Measurements from ENCODE around the gene ERBB4.

The ERBB4 gene

DNA sequence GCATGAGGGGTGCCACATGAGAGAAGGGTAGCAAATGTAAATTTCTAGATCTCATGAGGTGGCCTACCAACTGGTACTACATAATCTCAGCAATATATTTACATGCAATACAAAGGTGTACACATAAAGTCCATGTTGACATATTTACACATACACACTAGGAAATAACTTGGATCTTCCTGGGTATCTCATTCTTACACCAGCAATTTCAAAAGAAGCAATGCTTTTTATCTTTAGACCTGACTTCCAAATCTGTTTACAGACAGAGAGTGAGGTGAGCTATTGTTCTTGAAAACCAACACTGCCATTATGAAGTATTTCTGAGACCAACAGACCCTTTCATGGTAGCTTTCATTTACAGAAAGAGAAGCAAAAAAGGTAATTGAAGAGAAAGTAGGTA lies 184.2 kb downstream of the ERBB4 start:
- Histone ChIP-seq H3K27ac (ENCODE audit: low read length) (no peak overlapping the region), H3K9me3 (ENCODE audit: control insufficient read depth, low read depth, low read length) (no peaks in the 10 kb centered on the region), H3K4me1 (ENCODE audit: control insufficient read depth, low read depth, low read length) (no peaks in the 10 kb centered on the region), H3K4me3 (ENCODE audit: low read length) (no peak overlapping the region), H3K9ac (ENCODE audit: low read length) (no peak overlapping the region), H3K36me3 (ENCODE audit: control insufficient read depth, low read depth, low read length) (no peaks in the 10 kb centered on the region), H3K27me3 (ENCODE audit: control insufficient read depth, insufficient read depth, low read length) (no peaks in the 10 kb centered on the region)

GRCh38 chr2:212348501-212348900 lies 190.1 kb downstream of the ERBB4 start:
- Histone ChIP-seq H3K9me3 (ENCODE audit: control insufficient read depth, low read depth, low read length) (no peaks in the 10 kb centered on the region), H3K27ac (ENCODE audit: low read length) (no peak overlapping the region), H3K4me1 (ENCODE audit: control insufficient read depth, low read depth, low read length) (no peaks in the 10 kb centered on the region), H3K4me3 (ENCODE audit: low read length) (no peak overlapping the region), H3K27me3 (ENCODE audit: control insufficient read depth, insufficient read depth, low read length) (no peaks in the 10 kb centered on the region), H3K36me3 (ENCODE audit: control insufficient read depth, low read depth, low read length) (no peaks in the 10 kb centered on the region), H3K9ac (ENCODE audit: low read length) (no peak overlapping the region)

DNA sequence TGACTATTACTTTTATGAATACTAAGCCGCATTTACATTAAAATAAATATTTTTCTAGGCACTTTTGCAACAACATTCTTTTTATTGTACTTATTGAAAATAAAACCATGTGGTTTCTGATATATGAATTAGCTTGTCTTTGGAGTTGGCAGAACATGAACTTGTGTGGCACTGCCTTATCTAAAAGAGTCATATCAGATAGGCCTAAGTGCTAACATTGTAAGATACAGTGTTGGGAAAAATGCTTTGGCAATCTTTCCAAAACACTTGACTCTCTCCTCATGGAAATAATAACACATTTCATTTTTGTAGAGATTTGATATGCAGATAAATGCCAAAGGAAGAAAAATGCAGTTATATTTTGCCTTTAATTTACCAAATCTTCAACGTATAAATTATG lies 191.7 kb downstream of the ERBB4 start:
- Histone ChIP-seq H3K4me1 (ENCODE audit: control insufficient read depth, low read depth, low read length) (no peaks in the 10 kb centered on the region), H3K9ac (ENCODE audit: low read length) (no peak overlapping the region), H3K27me3 (ENCODE audit: control insufficient read depth, insufficient read depth, low read length) (no peaks in the 10 kb centered on the region), H3K36me3 (ENCODE audit: control insufficient read depth, low read depth, low read length) (no peaks in the 10 kb centered on the region), H3K27ac (ENCODE audit: low read length) (no peak overlapping the region), H3K4me3 (ENCODE audit: low read length) (no peak overlapping the region), H3K9me3 (ENCODE audit: control insufficient read depth, low read depth, low read length) (peaks cover 2% of the 10 kb centered on the region)

DNA sequence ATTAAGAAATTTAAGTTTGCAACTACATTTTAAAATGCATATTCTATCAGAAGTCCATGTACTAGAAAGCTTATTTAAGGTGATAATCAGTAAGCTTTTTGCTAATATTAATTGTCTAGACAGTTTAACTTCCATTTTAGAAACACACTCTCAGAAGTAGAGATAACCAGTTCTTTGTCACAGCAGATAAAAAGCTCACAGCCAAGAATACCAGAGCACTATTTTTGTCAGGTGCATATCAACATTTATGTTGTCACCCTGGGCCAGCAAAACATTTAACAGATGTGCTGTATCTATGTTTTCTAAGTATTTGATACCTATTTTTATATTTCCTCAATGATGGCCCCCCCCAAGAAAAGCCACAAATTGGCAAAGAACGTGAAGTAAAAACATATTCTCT lies 192.6 kb downstream of the ERBB4 start:
- H3K27me3 ChIP-seq (ENCODE audit: control insufficient read depth, insufficient read depth, low read length), result no peaks in the 10 kb centered on the region
- peaks cover 2% of the 10 kb centered on the region for H3K9me3 ChIP-seq (ENCODE audit: control insufficient read depth, low read depth, low read length)
- no peaks in the 10 kb centered on the region for H3K36me3 ChIP-seq (ENCODE audit: control insufficient read depth, low read depth, low read length)
- no peaks in the 10 kb centered on the region for H3K4me1 ChIP-seq (ENCODE audit: control insufficient read depth, low read depth, low read length)
- no peak overlapping the region for H3K4me3 ChIP-seq (ENCODE audit: low read length)
- H3K27ac ChIP-seq (ENCODE audit: low read length), result no peak overlapping the region
- H3K9ac ChIP-seq (ENCODE audit: low read length), result no peak overlapping the region

DNA sequence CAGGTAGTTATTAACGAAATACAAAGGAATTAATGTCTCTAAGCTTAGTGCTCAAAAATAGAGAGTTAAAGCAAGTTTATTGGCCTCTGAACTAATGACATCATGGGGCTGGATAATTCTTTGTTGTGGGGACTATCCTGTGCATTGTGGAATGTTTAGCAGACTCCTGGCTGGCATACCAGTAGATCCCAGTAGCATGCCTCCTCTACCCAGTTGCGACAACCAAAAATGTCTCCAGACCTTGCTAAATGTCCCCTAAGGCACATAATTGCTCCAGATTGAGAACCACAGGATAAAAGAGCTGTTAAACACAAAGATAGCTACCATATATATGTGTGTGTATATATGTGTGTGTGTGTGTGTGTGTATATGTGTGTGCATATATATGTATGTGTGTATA lies 194.5 kb downstream of the ERBB4 start:
- Histone ChIP-seq H3K9ac (ENCODE audit: low read length) (no peak overlapping the region), H3K36me3 (ENCODE audit: control insufficient read depth, low read depth, low read length) (no peaks in the 10 kb centered on the region), H3K9me3 (ENCODE audit: control insufficient read depth, low read depth, low read length) (peaks cover 2% of the 10 kb centered on the region), H3K4me1 (ENCODE audit: control insufficient read depth, low read depth, low read length) (no peaks in the 10 kb centered on the region), H3K27ac (ENCODE audit: low read length) (no peak overlapping the region), H3K4me3 (ENCODE audit: low read length) (no peak overlapping the region), H3K27me3 (ENCODE audit: control insufficient read depth, insufficient read depth, low read length) (no peaks in the 10 kb centered on the region)

DNA sequence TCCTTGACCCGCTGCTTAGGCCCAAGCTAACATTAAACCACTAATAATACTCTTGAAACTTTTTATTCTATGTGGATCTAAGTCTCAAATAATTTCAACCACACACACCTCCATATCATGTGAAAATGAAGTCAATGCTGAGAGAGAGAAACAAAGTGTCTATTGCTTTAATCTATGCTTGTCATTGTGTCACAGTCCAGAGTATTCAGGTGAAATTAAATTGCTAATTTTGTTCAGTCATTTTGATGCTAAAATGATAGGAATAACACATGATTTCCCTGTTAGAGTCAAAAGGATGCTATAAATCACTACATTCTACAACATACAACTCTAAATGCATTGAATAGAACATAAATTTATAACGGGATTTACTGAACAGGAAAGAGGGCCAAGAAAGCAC lies 195.4 kb downstream of the ERBB4 start:
- Histone ChIP-seq H3K9ac (ENCODE audit: low read length) (no peak overlapping the region), H3K36me3 (ENCODE audit: control insufficient read depth, low read depth, low read length) (no peaks in the 10 kb centered on the region), H3K27me3 (ENCODE audit: control insufficient read depth, insufficient read depth, low read length) (no peaks in the 10 kb centered on the region), H3K4me1 (ENCODE audit: control insufficient read depth, low read depth, low read length) (no peaks in the 10 kb centered on the region), H3K4me3 (ENCODE audit: low read length) (no peak overlapping the region), H3K27ac (ENCODE audit: low read length) (no peak overlapping the region), H3K9me3 (ENCODE audit: control insufficient read depth, low read depth, low read length) (peaks cover 2% of the 10 kb centered on the region)

GRCh38 chr2:212337486-212338343 lies 200.9 kb downstream of the ERBB4 start:
- no peaks in the 10 kb centered on the region for H3K36me3 ChIP-seq (ENCODE audit: control insufficient read depth, low read depth, low read length)
- no peaks in the 10 kb centered on the region for H3K9me3 ChIP-seq (ENCODE audit: control insufficient read depth, low read depth, low read length)
- H3K4me3 ChIP-seq (ENCODE audit: low read length), result no peak overlapping the region
- H3K27me3 ChIP-seq (ENCODE audit: control insufficient read depth, insufficient read depth, low read length), result no peaks in the 10 kb centered on the region
- H3K4me1 ChIP-seq (ENCODE audit: control insufficient read depth, low read depth, low read length), result peaks cover 4% of the 10 kb centered on the region
- no peak overlapping the region for H3K27ac ChIP-seq (ENCODE audit: low read length)
- H3K9ac ChIP-seq (ENCODE audit: low read length), result no peak overlapping the region

- Histone ChIP-seq H3K4me1 (ENCODE audit: control insufficient read depth, low read depth, low read length) (peaks cover 4% of the 10 kb centered on the region), H3K27ac (ENCODE audit: low read length) (no peak overlapping the region), H3K9ac (ENCODE audit: low read length) (no peak overlapping the region), H3K9me3 (ENCODE audit: control insufficient read depth, low read depth, low read length) (no peaks in the 10 kb centered on the region), H3K4me3 (ENCODE audit: low read length) (no peak overlapping the region), H3K27me3 (ENCODE audit: control insufficient read depth, insufficient read depth, low read length) (no peaks in the 10 kb centered on the region), H3K36me3 (ENCODE audit: control insufficient read depth, low read depth, low read length) (no peaks in the 10 kb centered on the region)
These were observed 201.6 kb downstream of the ERBB4 start for GRCh38 chr2:212337036-212337435.

- Histone ChIP-seq H3K9me3 (ENCODE audit: control insufficient read depth, low read depth, low read length) (no peaks in the 10 kb centered on the region), H3K4me1 (ENCODE audit: control insufficient read depth, low read depth, low read length) (no peaks in the 10 kb centered on the region), H3K27me3 (ENCODE audit: control insufficient read depth, insufficient read depth, low read length) (no peaks in the 10 kb centered on the region), H3K27ac (ENCODE audit: low read length) (no peak overlapping the region), H3K9ac (ENCODE audit: low read length) (no peak overlapping the region), H3K4me3 (ENCODE audit: low read length) (no peak overlapping the region), H3K36me3 (ENCODE audit: control insufficient read depth, low read depth, low read length) (no peaks in the 10 kb centered on the region)
These were observed 208.3 kb downstream of the ERBB4 start for GRCh38 chr2:212330263-212330662.

- Histone ChIP-seq H3K4me1 (ENCODE audit: control insufficient read depth, low read depth, low read length) (no peaks in the 10 kb centered on the region), H3K27ac (ENCODE audit: low read length) (no peak overlapping the region), H3K9me3 (ENCODE audit: control insufficient read depth, low read depth, low read length) (no peaks in the 10 kb centered on the region), H3K9ac (ENCODE audit: low read length) (no peak overlapping the region), H3K4me3 (ENCODE audit: low read length) (no peak overlapping the region), H3K27me3 (ENCODE audit: control insufficient read depth, insufficient read depth, low read length) (no peaks in the 10 kb centered on the region), H3K36me3 (ENCODE audit: control insufficient read depth, low read depth, low read length) (no peaks in the 10 kb centered on the region)
These were observed 209.7 kb downstream of the ERBB4 start for GRCh38 chr2:212328712-212329496.

DNA sequence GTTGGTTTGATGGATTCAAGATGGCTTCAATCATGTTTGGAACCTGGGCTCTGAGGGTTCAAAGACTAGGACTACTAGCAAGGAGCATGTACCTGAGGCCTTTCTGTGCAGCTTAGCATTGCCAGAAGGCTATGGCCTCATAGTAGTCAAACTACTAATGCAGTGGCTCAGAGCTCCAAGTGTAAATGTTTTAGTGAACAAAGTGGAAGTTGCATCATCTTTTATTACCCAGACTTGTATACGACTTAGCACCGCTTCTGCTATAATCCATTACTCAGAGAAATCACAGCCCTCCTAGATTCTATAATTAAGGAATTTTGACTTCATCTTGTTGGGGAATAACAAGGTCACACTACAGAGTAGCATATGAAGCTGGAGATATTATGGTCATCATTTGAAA lies 210.5 kb downstream of the ERBB4 start:
- H3K27me3 ChIP-seq (ENCODE audit: control insufficient read depth, insufficient read depth, low read length), result no peaks in the 10 kb centered on the region
- no peak overlapping the region for H3K27ac ChIP-seq (ENCODE audit: low read length)

More for the DNA sequence above, 210.5 kb downstream of the ERBB4 start:
- no peak overlapping the region for H3K9ac ChIP-seq (ENCODE audit: low read length)
- H3K9me3 ChIP-seq (ENCODE audit: control insufficient read depth, low read depth, low read length), result no peaks in the 10 kb centered on the region
- no peak overlapping the region for H3K4me3 ChIP-seq (ENCODE audit: low read length)
- no peaks in the 10 kb centered on the region for H3K4me1 ChIP-seq (ENCODE audit: control insufficient read depth, low read depth, low read length)
- no peaks in the 10 kb centered on the region for H3K36me3 ChIP-seq (ENCODE audit: control insufficient read depth, low read depth, low read length)
